Activated CD4-positive, alpha-beta memory T cell treated with anti-CD3 and anti-CD28 coated beads, Interleukin-2, amount 10 ng/mL, durations not matched to agents 7 days and 5 days (primary cell): Measurements from ENCODE around the gene DPYSL5. TPM values are rescaled to one million over a fixed set of nuclear protein-coding genes. Genes with fewer than 3 reads are reported as not detected.

ENCODE experiments used
- CTCF ChIA-PET: fragments of 350-600 bp; sonication (Branson Sonifier 250); formaldehyde crosslinking; loops from one replicate; lab custom pipeline; 2021; ENCODE audit warnings: antibody characterized with exemption, inconsistent platforms; lab: Charles Lee
- POLR2A ChIA-PET: fragments of 350-600 bp; sonication (Branson Sonifier 250); formaldehyde crosslinking; loops from one replicate; lab custom pipeline; 2021; ENCODE audit warnings: antibody characterized with exemption; lab: Charles Lee
- DNase-seq: peaks from one replicate; pipeline ENCODE4 v3.0.0-alpha.2; 2020
- H3K27ac Mint-ChIP-seq: one replicate; pipeline ENCODE4 v1.8.0; 2021; ENCODE audit warnings: mild to moderate bottlenecking, mixed read lengths
- H3K27me3 Mint-ChIP-seq: one replicate; pipeline ENCODE4 v1.8.0; 2021; ENCODE audit warnings: mixed read lengths
- H3K36me3 Mint-ChIP-seq: one replicate; pipeline ENCODE4 v1.8.0; 2021; ENCODE audit warnings: low read depth, mixed read lengths
- H3K4me1 Mint-ChIP-seq: one replicate; pipeline ENCODE4 v1.8.0; 2021; ENCODE audit warnings: mixed read lengths
- H3K4me3 Mint-ChIP-seq: one replicate; pipeline ENCODE4 v1.8.0; 2021; ENCODE audit warnings: mild to moderate bottlenecking, mixed read lengths
- H3K9me3 Mint-ChIP-seq: one replicate; pipeline ENCODE4 v1.8.0; 2021; ENCODE audit warnings: mixed read lengths
- total RNA-seq, 2 experiments: library from RNA; stranded (reverse); gene quantifications; one replicate each; pipeline ENCODE4 v1.2.3, GENCODE V29; 2021

Gene DPYSL5
- total RNA-seq, 2 experiments from 2014 or later = not detected

DNA sequence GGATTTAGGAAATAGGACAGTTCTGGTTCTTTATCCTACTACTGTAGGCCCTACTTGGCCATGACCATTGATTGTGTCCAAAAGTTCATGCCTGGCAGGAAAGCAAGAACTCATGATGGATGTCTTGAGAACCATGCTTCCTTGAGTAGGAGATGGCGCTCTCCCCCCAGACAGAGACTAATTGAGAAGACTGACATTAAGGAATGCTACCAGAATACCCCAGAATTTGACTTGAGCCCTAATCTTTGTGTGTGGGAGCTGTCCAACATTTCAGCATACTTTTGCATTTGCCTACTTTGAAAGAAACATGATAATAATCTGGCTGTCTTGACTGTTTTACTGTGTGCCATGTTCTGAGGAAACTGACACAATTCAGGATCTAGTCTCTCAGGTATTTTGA is 145.8 kb downstream of the DPYSL5 start:
- H3K9me3 Mint-ChIP-seq = no peaks in the 10 kb centered on the region
- H3K4me3 Mint-ChIP-seq = no peak overlapping the region
- H3K4me1 Mint-ChIP-seq = no peaks in the 10 kb centered on the region
- ChIA-PET POLR2A (interaction anchor here (1.1 kb wide), 1 partner anchor 24 kb away, joined by 3 read pairs; no protein-coding TSS in a partner anchor), CTCF (interaction anchor here (1.4 kb wide), 1 partner anchor 149 kb away, joined by 3 read pairs; no protein-coding TSS in a partner anchor)
- DNase-seq = no peak
- H3K27me3 Mint-ChIP-seq = peaks cover under 1% of the 10 kb centered on the region
- no peak overlapping the region for H3K27ac Mint-ChIP-seq
- no peaks in the 10 kb centered on the region for H3K36me3 Mint-ChIP-seq

DNA sequence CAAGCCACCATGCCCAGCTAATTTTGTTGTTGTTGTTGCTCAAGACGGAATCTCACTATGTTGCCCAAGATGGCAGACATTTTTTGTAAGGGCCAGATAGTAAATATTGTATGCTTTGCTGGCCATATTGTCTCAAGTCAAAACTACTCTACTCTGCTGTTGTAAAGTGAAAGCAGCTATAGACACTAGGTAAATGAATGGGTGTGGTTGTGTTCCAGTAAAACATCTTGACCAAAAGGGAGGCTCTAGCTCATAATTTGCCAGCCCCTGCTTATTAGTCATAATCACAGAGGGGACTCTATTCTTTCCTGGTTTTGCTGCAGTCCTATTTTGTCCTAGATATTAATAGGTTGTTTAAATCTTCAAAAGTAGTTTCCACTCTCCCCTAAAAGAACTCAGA is 147.1 kb downstream of the DPYSL5 start:
- Mint-ChIP-seq H3K4me3 (no peak overlapping the region), H3K9me3 (no peaks in the 10 kb centered on the region), H3K4me1 (no peaks in the 10 kb centered on the region), H3K36me3 (no peaks in the 10 kb centered on the region), H3K27ac (no peak overlapping the region), H3K27me3 (peaks cover 5% of the 10 kb centered on the region)
- ChIA-PET POLR2A (interaction anchor here (0.6 to 1.1 kb wide), 2 partner anchors 23 to 161 kb away, joined by 3 read pairs; no protein-coding TSS in a partner anchor), CTCF (interaction anchor here (0.7 to 1.6 kb wide), 5 partner anchors 12 to 225 kb away, joined by 3 to 4 read pairs (median 3); no protein-coding TSS in a partner anchor)
- DNase-seq = no peak

GRCh38 chr2:26997394-26997793 is 149.5 kb downstream of the DPYSL5 start:
- Mint-ChIP-seq H3K27ac (no peak overlapping the region), H3K9me3 (no peaks in the 10 kb centered on the region), H3K4me1 (no peaks in the 10 kb centered on the region), H3K36me3 (no peaks in the 10 kb centered on the region), H3K4me3 (no peak overlapping the region), H3K27me3 (peaks cover 7% of the 10 kb centered on the region)
- ChIA-PET POLR2A (no interaction called here), CTCF (no interaction called here)
- DNase-seq = no peak

DNA sequence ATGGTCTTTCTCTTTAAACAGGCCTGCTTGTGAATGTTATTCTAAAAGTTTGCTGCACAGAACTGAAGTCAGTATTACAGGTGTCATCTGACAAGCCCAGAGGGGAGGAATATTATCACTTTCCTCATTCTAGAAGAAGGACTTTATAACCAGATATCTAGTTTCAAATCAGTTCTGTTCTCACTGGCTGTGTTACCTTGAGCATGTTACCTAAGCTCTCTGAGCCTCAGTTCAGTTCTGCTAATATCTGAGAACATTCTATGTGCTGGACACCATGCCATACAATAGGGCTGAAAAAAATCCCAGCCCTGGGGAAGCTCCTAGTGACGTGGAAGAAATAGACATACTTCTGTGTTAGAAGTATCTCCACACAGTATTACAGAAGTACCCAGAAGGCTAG is 150.4 kb downstream of the DPYSL5 start:
- CTCF ChIA-PET = no interaction called here
- Mint-ChIP-seq H3K27me3 (peaks cover 7% of the 10 kb centered on the region), H3K36me3 (no peaks in the 10 kb centered on the region), H3K27ac (no peak overlapping the region), H3K4me3 (no peak overlapping the region), H3K9me3 (no peaks in the 10 kb centered on the region), H3K4me1 (no peaks in the 10 kb centered on the region)
- POLR2A ChIA-PET = no interaction called here
- no peak for DNase-seq

Other genes starting within 250 kb of the DPYSL5 start
- not detected for gene CIB4, start 206.8 kb upstream of the DPYSL5 start, total RNA-seq
- gene KCNK3, start 155.4 kb upstream of the DPYSL5 start, total RNA-seq = not detected
- 10 to 100 TPM; 27.0 to 27.6 TPM for gene SLC35F6, start 83.8 kb upstream of the DPYSL5 start, total RNA-seq
- gene CENPA, start 62.1 kb upstream of the DPYSL5 start, total RNA-seq = 10 to 100 TPM; 39.5 to 43.1 TPM
- 1 to 10 TPM; 2.7 TPM for gene MAPRE3, start 122.5 kb downstream of the DPYSL5 start, total RNA-seq
- 10 to 100 TPM; 80.4 to 80.7 TPM for gene TMEM214, start 184.8 kb downstream of the DPYSL5 start, total RNA-seq
- 10 to 100 TPM; 16.9 to 18.3 TPM for gene AGBL5, start 203.5 kb downstream of the DPYSL5 start, total RNA-seq
- 100 to 1,000 TPM; 305 to 312 TPM for gene OST4, start 223.5 kb downstream of the DPYSL5 start, total RNA-seq
- under 1 TPM; 0.70 to 0.78 TPM for gene EMILIN1, start 230.5 kb downstream of the DPYSL5 start, total RNA-seq
- 1 to 10 TPM; 5.6 to 6.6 TPM for gene KHK, start 238.6 kb downstream of the DPYSL5 start, total RNA-seq